Measurements from ENCODE around the gene CKAP2L.

CKAP2L gene

GRCh38 chr2:112764071-112765044 lies at the start of gene CKAP2L:
TSS of gene CKAP2L (minus strand) at chr2:112764609. CDS start at chr2:112764598, 11 bp downstream.
- DNase-seq: peak; percentile 94

- no peak for DNase-seq
These were observed 49.0 kb upstream of the CKAP2L start for GRCh38 chr2:112813280-112813966.

DNA sequence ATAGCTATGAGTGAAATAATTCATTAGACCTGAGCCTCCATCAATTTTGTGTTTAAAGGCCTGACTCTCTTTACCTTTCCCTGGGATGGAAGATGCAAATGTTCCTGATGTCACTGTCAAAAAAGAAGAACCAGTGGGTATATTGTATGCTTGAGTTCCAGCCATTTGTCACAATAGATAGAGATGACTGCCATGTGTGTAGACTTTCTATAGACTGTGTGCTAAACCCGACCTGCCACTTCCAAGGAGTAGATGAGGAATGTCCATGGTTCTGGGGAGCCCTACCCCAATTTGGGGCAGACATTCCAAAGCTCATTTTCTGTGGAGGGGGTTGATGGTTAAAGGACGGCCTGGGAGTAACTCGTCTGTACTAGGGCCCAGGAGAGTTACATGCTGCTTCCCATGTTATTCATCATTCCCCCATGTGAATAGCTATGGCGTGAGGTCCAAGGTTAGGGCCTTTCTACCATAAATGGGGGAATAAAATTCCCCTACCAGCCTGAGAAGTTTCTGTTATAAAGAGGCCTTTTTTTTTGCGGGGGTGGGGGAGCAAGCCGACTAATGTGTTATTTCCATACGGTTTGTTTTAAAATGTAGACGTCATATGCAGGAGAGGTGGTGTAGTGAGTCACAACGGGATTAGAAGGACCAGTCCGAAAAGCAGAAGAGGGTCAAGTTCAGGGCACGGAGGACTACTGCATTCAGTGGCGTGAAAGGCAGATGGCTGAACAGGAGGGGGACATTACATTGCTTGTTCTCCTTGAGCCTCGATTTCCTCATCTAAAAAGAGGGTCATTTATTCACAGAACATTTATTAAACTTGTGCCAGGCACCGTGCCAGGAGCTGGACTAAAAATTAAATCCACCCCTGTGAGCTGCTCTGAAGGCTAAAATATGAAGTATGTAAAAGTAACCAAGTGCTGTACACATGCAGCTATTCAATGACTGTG lies 48.2 kb upstream of the CKAP2L start:
- DNase-seq: no peak

GRCh38 chr2:112811841-112812306 lies 47.5 kb upstream of the CKAP2L start:
- DNase-seq: no peak

DNA sequence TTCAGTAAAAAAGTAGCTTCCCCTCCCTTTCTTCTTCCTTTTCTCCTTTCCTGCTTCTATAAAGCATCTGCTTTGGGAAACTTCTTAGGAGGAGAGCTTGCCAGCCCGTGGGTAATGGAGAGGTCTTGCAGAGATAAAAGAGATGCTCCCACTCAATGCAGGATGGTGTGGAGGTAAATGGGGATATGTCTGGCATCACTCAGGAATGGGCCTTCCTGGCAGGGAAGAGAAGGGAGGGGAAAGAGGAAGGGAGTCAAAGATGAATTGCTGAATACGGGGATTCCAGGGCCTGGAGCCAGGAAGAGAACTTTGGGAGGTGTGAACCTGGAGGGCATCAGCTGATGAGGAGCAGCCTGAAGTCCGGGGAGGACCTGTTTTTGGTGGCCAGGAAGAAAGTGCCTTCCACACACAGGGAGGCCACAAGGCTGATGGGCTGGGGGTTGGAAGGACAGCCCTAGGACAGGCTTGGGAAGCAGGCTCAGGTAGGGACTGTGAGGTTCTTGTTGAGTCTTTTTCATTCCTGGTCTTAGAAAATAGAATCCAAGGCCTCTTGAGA lies 46.9 kb upstream of the CKAP2L start:
- no peak for DNase-seq

- no peak for DNase-seq
These were observed 44.7 kb upstream of the CKAP2L start for GRCh38 chr2:112809112-112809511.

DNA sequence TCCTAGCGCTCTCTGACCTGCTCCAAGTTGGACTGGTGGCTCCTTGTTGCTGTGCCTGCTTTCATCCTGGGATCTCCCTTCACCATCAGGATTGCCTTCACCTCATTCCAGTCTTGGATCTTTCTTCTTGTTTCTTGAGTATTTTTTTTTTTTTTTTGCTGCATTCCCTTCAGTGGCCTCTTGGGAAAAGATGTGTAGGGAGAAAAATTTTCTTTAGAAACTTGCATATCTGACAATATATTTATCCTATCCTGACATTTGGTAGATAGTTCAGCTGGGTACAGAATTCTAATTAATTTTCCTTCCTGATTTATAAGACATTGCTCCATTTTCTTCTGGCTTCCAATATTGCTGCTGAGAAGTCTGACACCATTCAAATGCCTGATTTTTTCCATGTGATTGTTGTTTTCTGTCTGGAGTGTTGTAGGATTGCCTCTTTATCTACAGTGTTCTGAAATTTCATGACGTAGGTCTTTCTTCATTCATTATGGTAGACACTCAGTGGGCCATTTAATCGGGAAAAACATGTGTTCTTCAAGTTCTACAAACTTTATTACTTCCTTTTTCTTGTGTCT lies 42.9 kb upstream of the CKAP2L start:
- DNase-seq: no peak

DNA sequence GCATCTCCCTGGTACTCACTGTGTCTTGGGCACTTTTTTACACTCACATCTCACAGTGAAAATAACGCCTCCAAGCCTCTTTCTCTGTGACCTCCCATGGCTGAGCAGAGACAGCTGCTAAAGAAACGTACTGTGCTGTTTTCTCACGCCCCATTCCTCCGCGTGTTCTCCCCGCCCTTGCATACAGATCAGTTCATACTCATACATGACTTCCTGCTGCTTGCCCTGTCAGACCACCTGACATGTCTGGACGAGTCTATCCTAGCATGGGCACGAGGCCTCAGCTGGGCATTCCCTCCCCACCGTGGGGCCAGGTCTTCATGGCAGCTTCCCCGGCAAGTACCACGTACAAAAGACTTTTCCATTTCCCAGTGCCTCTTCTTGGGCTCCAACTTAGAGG lies 41.1 kb upstream of the CKAP2L start:
- DNase-seq: no peak

- DNase-seq: no peak
These were observed 39.5 kb upstream of the CKAP2L start for GRCh38 chr2:112803691-112804521.

GRCh38 chr2:112800881-112801583 lies 36.6 kb upstream of the CKAP2L start:
- DNase-seq: no peak

- DNase-seq: no peak
These were observed 34.9 kb upstream of the CKAP2L start for GRCh38 chr2:112798979-112799975.

- no peak for DNase-seq
These were observed 32.1 kb upstream of the CKAP2L start for GRCh38 chr2:112796486-112796885.

- no peak for DNase-seq
These were observed 31.4 kb upstream of the CKAP2L start for GRCh38 chr2:112795774-112796173.

GRCh38 chr2:112794841-112795240 lies 30.4 kb upstream of the CKAP2L start:
- DNase-seq: no peak

GRCh38 chr2:112794131-112794733 lies 29.8 kb upstream of the CKAP2L start:
- DNase-seq: no peak

GRCh38 chr2:112793449-112793978 lies 29.1 kb upstream of the CKAP2L start:
- DNase-seq: no peak

DNA sequence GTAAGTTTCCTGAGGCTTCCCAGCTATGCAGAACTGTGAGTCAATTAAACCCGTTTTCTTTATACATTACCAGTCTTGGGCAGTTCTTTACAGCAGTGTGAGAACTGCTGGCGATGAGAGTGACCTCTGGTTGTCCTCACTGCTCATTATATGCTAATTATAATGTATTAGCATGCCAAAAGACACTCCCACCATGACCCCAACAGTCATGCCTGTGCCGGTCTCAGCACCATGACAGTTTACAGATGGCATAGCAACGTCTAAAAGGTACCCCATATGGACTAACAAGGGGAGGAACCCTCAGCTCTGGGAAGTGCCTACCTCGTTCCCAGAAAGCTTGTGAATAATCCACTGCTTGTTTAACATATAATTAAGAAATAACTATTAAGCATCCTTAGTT lies 28.0 kb upstream of the CKAP2L start:
- DNase-seq: no peak

GRCh38 chr2:112791693-112792230 lies 27.4 kb upstream of the CKAP2L start:
- no peak for DNase-seq
